ENCODE results near the gene PTPRT.

DNA sequence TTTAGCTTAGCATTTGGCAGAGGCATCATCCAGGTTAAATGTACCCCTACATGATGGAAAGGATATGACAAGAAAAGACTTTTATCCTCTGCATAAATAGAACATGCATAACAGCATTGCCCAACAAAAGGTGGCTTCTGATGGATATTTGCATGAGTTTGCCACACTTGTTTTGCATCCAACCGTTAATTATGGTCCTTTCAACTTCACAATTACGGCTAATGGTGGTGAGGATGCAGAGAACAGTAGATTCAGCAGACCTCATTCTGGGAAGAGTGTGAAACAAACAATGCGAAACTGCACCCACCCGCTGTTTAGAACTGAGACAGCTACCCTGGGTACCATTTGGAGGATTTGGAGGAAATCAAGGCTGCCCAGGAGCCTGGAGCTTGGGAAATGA lies 880.7 kb downstream of the PTPRT start:
- TF ChIP-seq, protein P1, sequence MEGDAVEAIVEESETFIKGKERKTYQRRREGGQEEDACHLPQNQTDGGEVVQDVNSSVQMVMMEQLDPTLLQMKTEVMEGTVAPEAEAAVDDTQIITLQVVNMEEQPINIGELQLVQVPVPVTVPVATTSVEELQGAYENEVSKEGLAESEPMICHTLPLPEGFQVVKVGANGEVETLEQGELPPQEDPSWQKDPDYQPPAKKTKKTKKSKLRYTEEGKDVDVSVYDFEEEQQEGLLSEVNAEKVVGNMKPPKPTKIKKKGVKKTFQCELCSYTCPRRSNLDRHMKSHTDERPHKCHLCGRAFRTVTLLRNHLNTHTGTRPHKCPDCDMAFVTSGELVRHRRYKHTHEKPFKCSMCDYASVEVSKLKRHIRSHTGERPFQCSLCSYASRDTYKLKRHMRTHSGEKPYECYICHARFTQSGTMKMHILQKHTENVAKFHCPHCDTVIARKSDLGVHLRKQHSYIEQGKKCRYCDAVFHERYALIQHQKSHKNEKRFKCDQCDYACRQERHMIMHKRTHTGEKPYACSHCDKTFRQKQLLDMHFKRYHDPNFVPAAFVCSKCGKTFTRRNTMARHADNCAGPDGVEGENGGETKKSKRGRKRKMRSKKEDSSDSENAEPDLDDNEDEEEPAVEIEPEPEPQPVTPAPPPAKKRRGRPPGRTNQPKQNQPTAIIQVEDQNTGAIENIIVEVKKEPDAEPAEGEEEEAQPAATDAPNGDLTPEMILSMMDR (IDR thresholded peaks at IDR 0.05; ENCODE audit: low read length), result no peak
- no peak for TF ChIP-seq EZH2 (optimal IDR thresholded peaks at IDR 0.05; ENCODE audit: low read depth, low read length)
- TF ChIP-seq EZH2phosphoT487 (IDR thresholded peaks at IDR 0.05; ENCODE audit: low read length), result no peak

Data from MM.1S (cell line).